Measurements from ENCODE around the gene PODN. TPM values are rescaled to one million over a fixed set of nuclear protein-coding genes. Genes with fewer than 3 reads are reported as not detected.

Gene PODN
- total RNA-seq, 1 experiment from 2014 or later: 0.42 TPM

- H3K36me3 ChIP-seq: no peaks in the 10 kb centered on the region
- H3K4me1 ChIP-seq: no peaks in the 10 kb centered on the region
- no peak overlapping the region for H3K4me3 ChIP-seq
- DNase-seq: no peak
- H3K27ac ChIP-seq: no peak overlapping the region
- no peaks in the 10 kb centered on the region for H3K27me3 ChIP-seq
- no peaks in the 10 kb centered on the region for H3K9me3 ChIP-seq (replicated peaks)
These were observed 13.7 kb downstream of the PODN start for GRCh38 chr1:53075761-53076163.

DNA sequence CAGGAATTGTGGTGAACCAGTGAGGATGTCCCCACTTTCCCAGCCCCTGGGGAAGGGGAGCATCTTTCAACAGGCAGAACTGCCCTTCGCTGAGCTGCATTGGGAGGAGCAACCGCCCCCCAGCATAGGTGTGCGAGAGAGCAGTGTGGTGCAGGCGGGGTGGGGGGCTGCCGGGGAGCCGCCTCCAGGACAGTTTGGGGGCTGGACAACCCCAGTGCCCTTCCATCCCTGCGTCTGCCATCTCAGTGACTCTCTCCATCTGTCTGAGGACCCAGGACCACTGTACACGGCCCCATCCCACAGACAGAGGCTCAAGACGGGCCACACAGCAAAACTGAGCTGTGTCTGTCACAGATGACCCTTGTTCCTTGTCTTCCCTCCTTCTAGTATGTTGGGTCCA lies 14.2 kb downstream of the PODN start:
- Histone ChIP-seq H3K27ac (no peak overlapping the region), H3K4me1 (no peaks in the 10 kb centered on the region), H3K9me3 (replicated peaks) (no peaks in the 10 kb centered on the region), H3K4me3 (no peak overlapping the region), H3K27me3 (no peaks in the 10 kb centered on the region), H3K36me3 (no peaks in the 10 kb centered on the region)
- DNase-seq: no peak

DNA sequence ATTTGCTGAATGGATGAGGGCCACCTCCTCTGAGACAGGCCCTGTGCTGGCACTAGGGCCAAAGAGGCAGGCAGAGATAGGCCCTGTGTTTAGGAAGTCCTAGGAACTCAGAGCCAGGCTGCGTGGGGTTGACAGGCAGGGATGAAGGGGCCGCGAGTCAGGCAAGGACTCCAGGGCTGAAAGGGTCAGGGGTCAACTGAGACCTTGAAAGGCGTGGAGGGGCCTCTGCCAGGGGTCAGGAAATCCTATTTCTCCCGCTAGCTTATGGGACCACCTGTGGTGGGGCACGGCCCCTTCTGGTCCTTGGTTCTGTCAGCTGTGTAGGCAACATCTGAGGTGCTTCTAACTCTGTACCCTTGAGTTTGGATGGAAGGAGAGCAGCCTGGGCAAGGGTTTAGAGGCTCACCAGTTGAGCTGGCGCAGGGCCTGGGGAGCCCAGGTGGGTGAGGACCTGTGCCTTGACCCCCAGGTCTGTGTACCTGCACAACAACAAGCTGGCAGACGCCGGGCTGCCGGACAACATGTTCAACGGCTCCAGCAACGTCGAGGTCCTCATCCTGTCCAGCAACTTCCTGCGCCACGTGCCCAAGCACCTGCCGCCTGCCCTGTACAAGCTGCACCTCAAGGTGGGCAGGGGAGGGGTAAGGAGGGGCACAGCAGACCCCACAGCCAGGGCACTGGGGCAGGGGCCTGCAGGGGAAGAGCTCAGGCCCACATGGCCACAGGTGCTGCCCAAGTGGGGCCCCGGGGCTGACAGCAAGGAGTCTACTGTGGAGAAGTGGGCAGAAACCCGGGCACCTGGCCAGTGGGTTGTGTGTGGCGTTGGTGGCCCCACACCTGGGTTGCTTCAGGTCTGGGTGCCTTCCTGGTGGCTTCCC lies 14.9 kb downstream of the PODN start:
- Histone ChIP-seq H3K9me3 (replicated peaks) (no peaks in the 10 kb centered on the region), H3K27me3 (no peaks in the 10 kb centered on the region), H3K4me3 (no peak overlapping the region), H3K4me1 (no peaks in the 10 kb centered on the region), H3K27ac (no peak overlapping the region), H3K36me3 (no peaks in the 10 kb centered on the region)
- DNase-seq: no peak

- DNase-seq: no peak
- Histone ChIP-seq H3K27ac (no peak overlapping the region), H3K9me3 (replicated peaks) (no peaks in the 10 kb centered on the region), H3K4me3 (no peak overlapping the region), H3K4me1 (no peaks in the 10 kb centered on the region), H3K27me3 (no peaks in the 10 kb centered on the region), H3K36me3 (no peaks in the 10 kb centered on the region)
These were observed 15.6 kb downstream of the PODN start for GRCh38 chr1:53077599-53077965.

GRCh38 chr1:53078333-53079101 lies 16.5 kb downstream of the PODN start:
- Histone ChIP-seq H3K4me1 (no peaks in the 10 kb centered on the region), H3K27ac (no peak overlapping the region), H3K9me3 (replicated peaks) (no peaks in the 10 kb centered on the region), H3K36me3 (no peaks in the 10 kb centered on the region), H3K27me3 (no peaks in the 10 kb centered on the region), H3K4me3 (no peak overlapping the region)
- DNase-seq: no peak

- no peaks in the 10 kb centered on the region for H3K36me3 ChIP-seq
- H3K4me3 ChIP-seq: no peak overlapping the region
- H3K27me3 ChIP-seq: no peaks in the 10 kb centered on the region
- H3K4me1 ChIP-seq: no peaks in the 10 kb centered on the region
- H3K27ac ChIP-seq: no peak overlapping the region
- DNase-seq: no peak
- H3K9me3 ChIP-seq (replicated peaks): no peaks in the 10 kb centered on the region
These were observed 17.2 kb downstream of the PODN start for GRCh38 chr1:53079251-53079650.

GRCh38 chr1:53080041-53080440 lies 18.0 kb downstream of the PODN start:
- no peaks in the 10 kb centered on the region for H3K36me3 ChIP-seq
- DNase-seq: no peak
- no peak overlapping the region for H3K27ac ChIP-seq
- H3K4me3 ChIP-seq: no peak overlapping the region
- H3K27me3 ChIP-seq: no peaks in the 10 kb centered on the region
- H3K4me1 ChIP-seq: no peaks in the 10 kb centered on the region
- H3K9me3 ChIP-seq (replicated peaks): no peaks in the 10 kb centered on the region

- DNase-seq: no peak
- H3K4me3 ChIP-seq: no peak overlapping the region
- no peaks in the 10 kb centered on the region for H3K4me1 ChIP-seq
- H3K27ac ChIP-seq: no peak overlapping the region
- H3K9me3 ChIP-seq (replicated peaks): no peaks in the 10 kb centered on the region
- H3K36me3 ChIP-seq: no peaks in the 10 kb centered on the region
- H3K27me3 ChIP-seq: no peaks in the 10 kb centered on the region
These were observed 18.8 kb downstream of the PODN start for GRCh38 chr1:53080769-53081168.

DNA sequence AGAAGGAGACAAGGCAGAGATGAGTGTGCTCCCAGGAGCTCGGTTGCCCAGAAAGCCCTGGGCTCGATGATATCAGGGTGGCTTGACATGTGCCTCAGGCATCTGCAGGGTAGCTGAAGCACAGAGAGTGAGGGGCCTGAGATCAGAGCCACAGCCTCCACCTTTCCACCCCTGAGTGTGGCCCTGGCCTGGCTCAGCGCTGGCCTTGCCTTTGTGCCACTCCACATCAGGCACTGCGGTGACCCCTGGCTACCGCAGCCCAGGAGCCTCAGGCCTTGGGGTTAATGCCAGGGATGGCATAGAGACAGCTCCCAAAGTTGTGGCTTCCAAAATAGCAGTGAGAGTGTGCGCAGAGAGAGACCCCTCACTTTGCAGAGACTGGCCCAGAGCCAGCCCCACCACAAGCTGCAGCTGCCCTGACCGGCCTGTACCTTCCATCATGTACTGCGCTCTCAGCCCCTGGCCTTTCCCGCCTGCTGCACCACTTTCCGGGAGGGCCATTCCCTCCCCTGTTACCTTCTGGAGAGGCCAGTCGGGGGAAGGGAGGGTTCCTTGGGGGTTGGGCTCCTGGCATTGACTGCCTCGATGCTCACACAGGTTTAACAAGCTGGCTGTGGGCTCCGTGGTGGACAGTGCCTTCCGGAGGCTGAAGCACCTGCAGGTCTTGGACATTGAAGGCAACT lies 19.5 kb downstream of the PODN start:
- Histone ChIP-seq H3K27me3 (no peaks in the 10 kb centered on the region), H3K36me3 (no peaks in the 10 kb centered on the region), H3K9me3 (replicated peaks) (no peaks in the 10 kb centered on the region), H3K4me3 (no peak overlapping the region), H3K4me1 (no peaks in the 10 kb centered on the region), H3K27ac (no peak overlapping the region)
- peak; percentile 45 to 49 for DNase-seq

GRCh38 chr1:53082826-53083455 lies 20.9 kb downstream of the PODN start:
- Histone ChIP-seq H3K4me1 (peaks cover 12% of the 10 kb centered on the region), H3K9me3 (replicated peaks) (no peaks in the 10 kb centered on the region), H3K4me3 (no peak overlapping the region), H3K27ac (no peak overlapping the region), H3K36me3 (no peaks in the 10 kb centered on the region), H3K27me3 (no peaks in the 10 kb centered on the region)
- no peak for DNase-seq

DNA sequence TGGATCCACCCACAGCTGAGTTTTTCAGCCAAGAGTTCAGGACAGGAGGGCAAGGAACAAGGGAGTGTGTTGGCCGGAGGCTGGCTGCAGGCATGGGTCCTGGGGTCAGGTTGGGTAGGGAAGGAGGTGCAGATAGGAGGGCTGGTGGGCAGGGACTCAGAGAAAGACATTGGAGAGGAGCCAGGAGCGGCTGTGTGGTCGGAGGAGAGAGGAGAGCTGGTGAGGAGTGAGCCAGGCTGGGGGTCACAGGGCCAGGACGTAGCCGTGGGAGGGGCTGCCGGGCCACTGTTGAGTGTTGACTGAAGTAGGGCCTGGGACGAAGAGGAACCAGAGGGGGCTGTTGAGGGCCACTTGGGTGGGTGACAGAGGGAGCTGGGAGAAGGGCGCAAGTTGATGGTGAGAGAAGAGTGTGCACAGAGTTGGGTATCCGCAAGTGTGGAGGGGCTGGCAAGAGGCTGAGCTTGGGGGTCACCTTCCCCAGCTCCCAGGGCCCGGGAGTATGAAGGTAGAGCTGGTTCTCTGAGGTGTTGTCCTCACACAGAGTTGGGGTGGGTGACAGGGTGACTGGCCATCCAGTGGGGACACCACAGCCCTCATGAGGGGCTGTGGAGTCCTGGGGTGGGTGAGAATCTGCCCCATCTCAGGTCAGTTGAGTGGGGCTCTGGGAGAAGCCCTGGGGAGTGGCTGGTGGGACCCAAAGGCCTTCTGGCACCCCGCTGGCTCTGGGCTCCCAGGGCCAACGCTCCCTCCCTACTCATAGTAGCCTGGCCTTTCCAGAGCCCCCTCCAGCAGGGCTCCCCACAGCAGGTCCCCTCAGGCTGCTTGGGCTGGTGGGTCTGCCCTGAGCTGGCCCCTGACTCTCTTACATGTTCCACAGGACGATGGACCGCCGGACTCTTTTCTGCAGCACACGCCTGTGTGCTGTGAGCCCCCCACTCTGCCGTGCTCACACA lies 21.9 kb downstream of the PODN start:
- no peak overlapping the region for H3K4me3 ChIP-seq
- no peak overlapping the region for H3K27ac ChIP-seq
- peaks cover 20% of the 10 kb centered on the region for H3K4me1 ChIP-seq
- H3K36me3 ChIP-seq: no peaks in the 10 kb centered on the region
- H3K27me3 ChIP-seq: no peaks in the 10 kb centered on the region
- DNase-seq: no peak
- H3K9me3 ChIP-seq (replicated peaks): no peaks in the 10 kb centered on the region

- no peak for DNase-seq
- H3K27me3 ChIP-seq: no peaks in the 10 kb centered on the region
- H3K4me1 ChIP-seq: peaks cover 27% of the 10 kb centered on the region
- H3K9me3 ChIP-seq (replicated peaks): no peaks in the 10 kb centered on the region
- H3K36me3 ChIP-seq: no peaks in the 10 kb centered on the region
- H3K27ac ChIP-seq: no peak overlapping the region
- no peak overlapping the region for H3K4me3 ChIP-seq
These were observed 22.6 kb downstream of the PODN start for GRCh38 chr1:53084589-53084971.

DNA sequence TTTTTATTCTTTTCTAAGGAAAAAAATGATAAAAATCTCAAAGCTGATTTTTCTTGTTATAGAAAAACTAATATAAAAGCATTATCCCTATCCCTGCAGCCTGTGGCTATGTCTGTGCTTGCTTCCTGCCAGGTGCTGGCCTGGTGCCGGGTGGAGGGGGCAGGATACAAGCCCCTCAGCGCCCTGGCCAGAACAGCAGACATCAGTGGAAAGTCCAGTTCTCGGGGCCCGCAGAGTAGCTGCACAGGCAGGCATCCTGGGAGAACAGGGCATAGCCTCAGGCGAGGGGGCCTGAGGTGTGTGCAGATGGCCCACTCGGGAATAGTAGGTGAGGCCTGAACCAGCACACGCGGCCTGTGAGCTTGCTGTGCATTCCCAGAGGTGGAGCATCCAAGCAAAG lies 23.4 kb downstream of the PODN start:
- Histone ChIP-seq H3K36me3 (no peaks in the 10 kb centered on the region), H3K27ac (no peak overlapping the region), H3K9me3 (replicated peaks) (no peaks in the 10 kb centered on the region), H3K27me3 (no peaks in the 10 kb centered on the region), H3K4me1 (peaks cover 29% of the 10 kb centered on the region), H3K4me3 (no peak overlapping the region)
- DNase-seq: no peak

Measured in SJCRH30 (cell line).